H1 (cell line): ENCODE data around the gene TUBGCP2. TPM values are rescaled to one million over a fixed set of nuclear protein-coding genes. Genes with fewer than 3 reads are reported as not detected.

ENCODE experiments used
- CTCF ChIA-PET: fragments of 300-600 bp; sonication (Branson Sonifier 250); formaldehyde crosslinking; loops from one replicate; lab custom pipeline; 2021; ENCODE audit not compliant: partially characterized antibody; lab: Charles Lee
- POLR2A ChIA-PET: fragments of 300-600 bp; sonication (Branson Sonifier 250); formaldehyde crosslinking; loops from one replicate; lab custom pipeline; 2021; ENCODE audit warnings: inconsistent platforms; ENCODE audit not compliant: partially characterized antibody; lab: Charles Lee
- DNase-seq, 2 experiments: peaks; one replicate each; pipeline versions ENCODE4 v3.0.0 to v3.0.0-alpha.2; 2010 to 2022; ENCODE audit warnings: low spot score in 2 of 2, low read depth in 1 of 2, mixed read lengths in 1 of 2
- FAIRE-seq: peaks from 2 replicates; lab custom pipeline; 2011; peaks lifted over from hg19 to GRCh38; lab: Jason Lieb, UNC
- H2AFZ ChIP-seq: 2 replicates; pipeline ENCODE4 v1.8.1; 2012; ENCODE audit warnings: low read length, inconsistent platforms
- H2AK5ac ChIP-seq: 2 replicates; pipeline ENCODE4 v1.6.1; 2013; ENCODE audit warnings: low read depth, low read length
- H2BK120ac ChIP-seq: replicated peaks from 2 replicates; pipeline ENCODE3; 2013; ENCODE audit warnings: low read depth, low read length, inconsistent platforms
- H2BK12ac ChIP-seq: 2 replicates; pipeline ENCODE4 v1.6.1; 2013; ENCODE audit warnings: low read depth, low read length
- H2BK15ac ChIP-seq: 2 replicates; pipeline ENCODE4 v1.6.1; 2013; ENCODE audit warnings: low read length
- H2BK20ac ChIP-seq: 2 replicates; pipeline ENCODE4 v1.6.1; 2013; ENCODE audit warnings: low read length
- H2BK5ac ChIP-seq: 2 replicates; pipeline ENCODE4 v1.6.1; 2013; ENCODE audit warnings: low read depth, low read length
- H3K14ac ChIP-seq: 2 replicates; pipeline ENCODE4 v1.6.1; 2013; ENCODE audit warnings: inconsistent platforms; ENCODE audit not compliant: insufficient read length
- H3K18ac ChIP-seq: 2 replicates; pipeline ENCODE4 v1.6.1; 2013; ENCODE audit warnings: low read length; ENCODE audit errors: extremely low read depth
- H3K23ac ChIP-seq: 2 replicates; pipeline ENCODE4 v1.6.1; 2013; ENCODE audit warnings: inconsistent platforms; ENCODE audit not compliant: insufficient read length
- H3K23me2 ChIP-seq: 2 replicates; pipeline ENCODE4 v1.6.1; 2013; ENCODE audit warnings: low read depth, low read length
- H3K27ac ChIP-seq: 2 replicates; pipeline ENCODE4 v1.6.1; 2011; ENCODE audit warnings: low read depth, low read length, inconsistent platforms
- H3K27me3 ChIP-seq, 4 experiments: replicated peaks in 1 of 4; 1 replicate in 1 of 4; 2 replicates in 3 of 4; pipeline versions ENCODE4 v1.6.1 to v1.8.1; 2011 to 2013; ENCODE audit warnings: low read length in 3 of 4, mild to moderate bottlenecking in 3 of 4, inconsistent platforms in 2 of 4, mixed read lengths in 2 of 4, moderate library complexity in 1 of 4; ENCODE audit not compliant: control insufficient read depth in 3 of 4, insufficient read depth in 3 of 4; ENCODE audit errors: extremely low read depth in 1 of 4
- H3K36me3 ChIP-seq, 4 experiments: 2 replicates each; pipeline versions ENCODE4 v1.6.1 to v1.8.1; 2011 to 2013; ENCODE audit warnings: mild to moderate bottlenecking in 4 of 4, low read length in 3 of 4, moderate library complexity in 2 of 4, control low read depth in 1 of 4, inconsistent platforms in 1 of 4; ENCODE audit not compliant: insufficient read depth in 4 of 4, control insufficient read depth in 2 of 4
- H3K4ac ChIP-seq: replicated peaks from 2 replicates; pipeline ENCODE3; 2013; ENCODE audit warnings: low read length, low read depth, mixed read lengths, inconsistent platforms; ENCODE audit not compliant: insufficient read length
- H3K4me1 ChIP-seq, 4 experiments: replicated peaks in 1 of 4; 1 replicate in 1 of 4; 2 replicates in 3 of 4; pipeline versions ENCODE4 v1.6.1 to v1.8.1; 2011 to 2013; ENCODE audit warnings: low read length in 3 of 4, inconsistent platforms in 2 of 4, mixed read lengths in 1 of 4; ENCODE audit not compliant: insufficient read depth in 4 of 4, control insufficient read depth in 3 of 4
- H3K4me2 ChIP-seq, 2 experiments: 2 replicates each; pipeline versions ENCODE4 v1.6.1 to v1.8.1; 2011 to 2013; ENCODE audit warnings: low read depth in 2 of 2, low read length in 2 of 2, control low read depth in 1 of 2, inconsistent platforms in 1 of 2, mild to moderate bottlenecking in 1 of 2; ENCODE audit not compliant: insufficient read depth in 1 of 2
- H3K4me3 ChIP-seq, 4 experiments: fragments of 200-600, 300-600 bp in 1 of 4; sonication (generic), shearing (Covaris generic), sonication (Bioruptor Twin) in 1 of 4; 2 replicates each; pipeline versions ENCODE4 v1.5.1 to v1.8.1; 2011 to 2016; ENCODE audit warnings: low read length in 4 of 4, low read depth in 3 of 4, control low read depth in 2 of 4, inconsistent platforms in 2 of 4, mild to moderate bottlenecking in 2 of 4, mixed read lengths in 1 of 4, moderate library complexity in 1 of 4; ENCODE audit not compliant: insufficient read depth in 2 of 4; ENCODE audit errors: extremely low read depth in 1 of 4
- H3K56ac ChIP-seq: replicated peaks from 2 replicates; pipeline ENCODE3; 2013; ENCODE audit warnings: low read depth, mild to moderate bottlenecking, mixed read lengths, low read length, inconsistent platforms; ENCODE audit not compliant: insufficient read length
- H3K79me1 ChIP-seq: 2 replicates; pipeline ENCODE4 v1.6.1; 2013; ENCODE audit warnings: low read depth, low read length, control low read depth
- H3K79me2 ChIP-seq, 2 experiments: 2 replicates each; pipeline versions ENCODE4 v1.6.1 to v1.8.1; 2012 to 2013; ENCODE audit warnings: low read length in 2 of 2, mild to moderate bottlenecking in 2 of 2, inconsistent platforms in 1 of 2; ENCODE audit not compliant: insufficient read depth in 2 of 2, control insufficient read depth in 1 of 2
- H3K9ac ChIP-seq, 4 experiments: replicated peaks in 1 of 4; 1 replicate in 1 of 4; 2 replicates in 3 of 4; pipeline versions ENCODE4 v1.6.1 to v1.8.1; 2011 to 2013; ENCODE audit warnings: low read depth in 3 of 4, low read length in 3 of 4, control low read depth in 2 of 4, mild to moderate bottlenecking in 2 of 4, moderate library complexity in 2 of 4, inconsistent platforms in 1 of 4; ENCODE audit errors: extremely low read depth in 1 of 4
- H3K9me3 ChIP-seq, 2 experiments: 2 replicates each; pipeline versions ENCODE4 v1.6.1 to v1.8.1; 2012 to 2013; ENCODE audit warnings: mild to moderate bottlenecking in 2 of 2, moderate library complexity in 2 of 2, control low read depth in 1 of 2, inconsistent platforms in 1 of 2, low read depth in 1 of 2, low read length in 1 of 2, mixed read lengths in 1 of 2; ENCODE audit not compliant: insufficient read depth in 2 of 2
- H4K20me1 ChIP-seq, 2 experiments: replicated peaks in 1 of 2; 2 replicates each; pipeline versions ENCODE3 to v1.8.1; 2011 to 2013; ENCODE audit warnings: inconsistent platforms in 2 of 2, low read length in 2 of 2, mild to moderate bottlenecking in 1 of 2; ENCODE audit not compliant: insufficient read depth in 2 of 2, control insufficient read depth in 1 of 2
- H4K5ac ChIP-seq: 2 replicates; pipeline ENCODE4 v1.6.1; 2013; ENCODE audit warnings: low read length, low read depth, mixed read lengths, inconsistent platforms; ENCODE audit not compliant: insufficient read length
- H4K8ac ChIP-seq: 2 replicates; pipeline ENCODE4 v1.8.0; 2013; ENCODE audit warnings: mild to moderate bottlenecking, moderate library complexity, low read length, inconsistent platforms; ENCODE audit not compliant: insufficient read depth; ENCODE audit errors: extremely low read depth
- H4K91ac ChIP-seq: replicated peaks from 2 replicates; pipeline ENCODE3; 2013; ENCODE audit warnings: low read length, mixed read lengths, inconsistent platforms; ENCODE audit not compliant: insufficient read length
- ASH2L ChIP-seq: fragments of 200-600, 300-600 bp; sonication (generic); IDR thresholded peaks from one replicate; pipeline ENCODE4 v1.7.1; 2017; ENCODE audit warnings: low read length
- BRCA1 ChIP-seq: IDR thresholded peaks from 2 replicates; pipeline ENCODE4 v1.6.1; 2012; ENCODE audit warnings: low read depth, low read length, improper control_type of control experiment
- CTCF ChIP-seq, 3 experiments: IDR thresholded peaks; 1 replicate in 2 of 3; 2 replicates in 1 of 3; pipeline versions ENCODE4 v1.5.1 to v1.6.1; 2011; ENCODE audit warnings: low read length in 3 of 3, mild to moderate bottlenecking in 3 of 3, inconsistent platforms in 2 of 3, low read depth in 1 of 3, moderate library complexity in 1 of 3; ENCODE audit not compliant: insufficient read depth in 1 of 3; ENCODE audit errors: control extremely low read depth in 1 of 3
- HDAC2 ChIP-seq, 2 experiments: fragments of 300-600 bp in 1 of 2; sonication (generic) in 1 of 2; IDR thresholded peaks; 2 replicates each; pipeline ENCODE4 v1.6.1; 2011 to 2012; ENCODE audit warnings: low read depth in 2 of 2, low read length in 2 of 2, mild to moderate bottlenecking in 2 of 2, moderate library complexity in 2 of 2, borderline replicate concordance in 1 of 2, inconsistent platforms in 1 of 2
- NRF1 ChIP-seq: IDR thresholded peaks from 2 replicates; pipeline ENCODE4 v1.6.1; 2011; ENCODE audit warnings: mild to moderate bottlenecking, low read depth, low read length, improper control_type of control experiment
- POLR2A ChIP-seq, 2 experiments: IDR thresholded peaks; 1 replicate in 1 of 2; 2 replicates in 1 of 2; pipeline ENCODE4 v1.6.1; 2011; ENCODE audit warnings: low read depth in 2 of 2, low read length in 2 of 2, mild to moderate bottlenecking in 2 of 2; ENCODE audit errors: control extremely low read depth in 1 of 2
- POLR2AphosphoS5 ChIP-seq: IDR thresholded peaks from 2 replicates; pipeline ENCODE4 v1.6.1; 2011; ENCODE audit warnings: low read depth, low read length
- SP1 ChIP-seq: IDR thresholded peaks from 2 replicates; pipeline ENCODE4 v1.6.1; 2011; ENCODE audit warnings: low read depth, low read length
- SUZ12 ChIP-seq: fragments of 200-600 bp; sonication (generic); IDR thresholded peaks from 2 replicates; pipeline ENCODE4 v1.6.1; 2012; ENCODE audit warnings: mild to moderate bottlenecking, inconsistent platforms, low read length, moderate library complexity, mixed read lengths
- TEAD4 ChIP-seq: IDR thresholded peaks from 2 replicates; pipeline ENCODE4 v1.6.1; 2012; ENCODE audit warnings: low read depth, low read length, inconsistent platforms, mixed read lengths
- WGBS, 2 experiments: shearing (Covaris generic) in 1 of 2; methylation state at CpG; one replicate each; pipeline versions ENCODE4 v1.1.6 to v1.1.7; 2013 to 2015; ENCODE audit warnings: low lambda C conversion rate in 2 of 2, mixed read lengths in 2 of 2, inconsistent platforms in 1 of 2, low coverage in 1 of 2, missing lambda C conversion rate in 1 of 2; ENCODE audit not compliant: insufficient replicate concordance in 2 of 2, insufficient coverage in 1 of 2, insufficient read length in 1 of 2; ENCODE audit errors: extremely low coverage in 1 of 2, missing lambda C conversion rate in 1 of 2; 5-methylcytosine and 5-hydroxymethylcytosine counted together
- polyA plus RNA-seq, 7 experiments: library from polyadenylated mRNA; depleted of rRNA in 3 of 7; stranded (reverse) in 5 of 7; unstranded in 2 of 7; fragments of >200 nt in 5 of 7; fragments of 200-250 nt in 2 of 7; gene quantifications; 1 replicate in 5 of 7; 2 replicates in 1 of 7; 4 replicates in 1 of 7; pipeline versions ENCODE4 v1.2.1 to v1.2.3, GENCODE V29; 2011 to 2013; ENCODE audit warnings: missing spikeins in 2 of 7, mixed read lengths in 2 of 7
- total RNA-seq: library from RNA; stranded (reverse); fragmentation: NEBNext Ultra II Directional; extraction: Animal tissue kit (Norgen Biotek cat#: 25700); gene quantifications from 2 replicates; pipeline ENCODE4 v1.2.1, GENCODE V29; 2021

TUBGCP2 gene
- total and polyA plus RNA-seq, 2 of the 8 experiments (the other 6 are each of a cell fraction or from before 2014, with no cell fraction given) = 34.9 to 51.9 TPM

- Histone ChIP-seq H3K23me2 (peaks cover 7% of the 10 kb centered on the region; the same call in 1 of the 2 replicates), H2BK5ac (no peak overlapping the region), H3K4me2 (no peak overlapping the region), H2AK5ac (no peak overlapping the region), H3K79me2 (no peaks in the 10 kb centered on the region), H3K4me1 (peaks cover 0 to 17% (median 1%) of the 10 kb centered on the region in 4 experiments; a peak in 3 of 7 replicates), H4K5ac (no peak overlapping the region), H3K9me3 (no peaks in the 10 kb centered on the region), H2BK20ac (no peak overlapping the region), H3K36me3 (no peaks in the 10 kb centered on the region), H3K56ac (no peak overlapping the region), H3K4me3 (no peak overlapping the region), H3K23ac (no peak overlapping the region), H4K20me1 (peaks cover 0 to 7% of the 10 kb centered on the region in 2 experiments), H2BK120ac (no peak overlapping the region), H2BK15ac (no peak overlapping the region), H3K27me3 (peaks cover 0 to 8% (median 2%) of the 10 kb centered on the region in 4 experiments; a peak in 3 of 7 replicates), H4K8ac (no peak overlapping the region), H3K18ac (no peak overlapping the region), H3K9ac (no peak overlapping the region), H3K27ac (no peak overlapping the region), H3K4ac (no peak overlapping the region), H3K14ac (no peak overlapping the region), H3K79me1 (no peaks in the 10 kb centered on the region), H2AFZ (no peak overlapping the region), H4K91ac (no peak overlapping the region), H2BK12ac (no peak overlapping the region)
- 86% methylated on average over 5 of the region's 5 CpGs; no CpG with 5 or more reads in 1 of the 2 experiments for WGBS, 2 experiments
- no peak for TF ChIP-seq POLR2AphosphoS5
- no peak for TF ChIP-seq HDAC2 (IDR thresholded peaks at IDR 0.05; ENCODE audit: borderline replicate concordance in 1 of 2, low read depth in 2 of 2, low read length in 2 of 2)
- no peak for TF ChIP-seq SUZ12
- no peak for TF ChIP-seq CTCF (IDR thresholded peaks at IDR 0.05; ENCODE audit: control extremely low read depth in 1 of 3, insufficient read depth in 1 of 3, low read depth in 1 of 3, low read length in 3 of 3)
- no peak for TF ChIP-seq SP1
- TF ChIP-seq ASH2L = no peak
- no peak for TF ChIP-seq POLR2A (IDR thresholded peaks at IDR 0.05; ENCODE audit: control extremely low read depth in 1 of 2, low read depth in 2 of 2, low read length in 2 of 2)
- TF ChIP-seq TEAD4 = no peak
- no peak for TF ChIP-seq BRCA1
- no peak for TF ChIP-seq NRF1
- CTCF ChIA-PET = interaction anchor here (1.4 to 4.9 kb wide), 3 partner anchors 7 to 15 kb away, joined by 3 to 27 read pairs (median 4); partner anchors contain the start of gene CALY
- DNase-seq = no peak
- FAIRE-seq = no peak
- POLR2A ChIA-PET = interaction anchor here (1.1 to 4.8 kb wide), 8 partner anchors 9 to 65 kb away, joined by 3 to 38 read pairs (median 5); partner anchors contain the start of gene FUOM
Observed at GRCh38 chr10:133344236-133344635, 35.6 kb upstream of the TUBGCP2 start.
